ENCODE measurements around the gene COL3A1.

DNA sequence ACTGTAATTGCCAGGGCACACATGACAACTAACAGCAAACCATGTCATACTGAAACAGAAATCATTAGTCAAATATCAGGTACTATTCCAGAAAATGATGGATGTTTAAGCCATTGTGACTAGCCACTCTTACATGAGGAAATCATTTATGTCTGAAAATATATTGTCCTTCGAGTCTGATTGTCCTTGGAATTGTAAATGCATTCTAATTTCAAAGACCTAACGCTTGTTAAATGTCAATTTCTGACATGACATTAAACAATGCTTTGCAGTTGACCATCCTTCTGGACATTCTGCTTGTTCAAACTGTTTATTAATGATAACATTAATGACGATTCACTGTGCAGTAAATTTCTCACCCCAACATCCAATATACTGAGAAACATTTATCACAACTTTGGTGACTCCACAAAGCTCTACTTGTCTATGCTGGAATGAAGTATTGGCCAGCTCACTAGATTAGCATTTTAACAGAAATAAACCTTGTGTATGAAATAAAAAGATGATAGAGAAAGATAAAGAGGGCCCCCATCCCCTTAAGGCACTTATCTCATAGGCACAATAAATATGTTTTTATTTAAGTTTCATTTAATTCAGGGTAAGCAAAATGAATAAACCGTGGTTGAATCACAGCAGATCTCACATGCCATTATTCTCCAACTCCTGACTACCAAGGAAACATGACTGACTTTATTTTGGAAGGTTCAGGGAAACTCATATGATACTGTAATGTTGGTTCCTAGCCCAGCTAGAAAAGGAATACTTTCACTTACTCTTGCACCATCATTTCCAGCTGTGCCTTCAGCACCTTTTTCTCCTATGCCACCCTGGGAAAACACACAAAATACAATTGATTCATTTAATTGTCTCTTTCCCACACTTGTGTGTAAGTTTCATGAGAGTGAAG is 82.3 kb downstream of the COL3A1 start:
- TF ChIP-seq POLR2A (IDR thresholded peaks at IDR 0.05; ENCODE audit: low read length), result no peak
- no peak for TF ChIP-seq GATA1 (IDR thresholded peaks at IDR 0.05; ENCODE audit: low read depth, low read length)
